ENCODE data around the gene SPC24. TPM values are rescaled to one million over a fixed set of nuclear protein-coding genes. Genes with fewer than 3 reads are reported as not detected.

Gene SPC24
- total and polyA plus RNA-seq, 9 of the 15 experiments (the other 6 are each of a cell fraction or from before 2014, with no cell fraction given) = 18.2 to 154 (median 60.9) TPM

- TF ChIP-seq FOS (IDR thresholded peaks at IDR 0.05; ENCODE audit: extremely low read depth, insufficient read length) (no peak), RNF2 (IDR thresholded peaks at IDR 0.05) (no peak), RBM17 (IDR thresholded peaks at IDR 0.05; ENCODE audit: borderline replicate concordance, low read depth, low read length) (no peak), POLR2AphosphoS5 (IDR thresholded peaks at IDR 0.05; ENCODE audit: control insufficient read depth, insufficient read depth, low read depth, low read length) (peak; percentile 34), ZNF766 (CRISPR knock-in tag; conservative IDR thresholded peaks at IDR 0.05) (no peak), NCOR1 (IDR thresholded peaks at IDR 0.05) (no peak), MCM5 (IDR thresholded peaks at IDR 0.05; ENCODE audit: low read depth) (no peak), CREB5 (CRISPR knock-in tag; IDR thresholded peaks at IDR 0.05) (no peak), RBM15 (IDR thresholded peaks at IDR 0.05; ENCODE audit: insufficient read depth, low read length) (no peak), JUN (IDR thresholded peaks at IDR 0.05; ENCODE audit: borderline replicate concordance, low read depth, low read length) (no peak), JUN (CRISPR knock-in tag; IDR thresholded peaks at IDR 0.05; ENCODE audit: borderline replicate concordance) (no peak), POU5F1 (IDR thresholded peaks at IDR 0.05; ENCODE audit: borderline replicate concordance, low read depth, low read length, partially characterized antibody) (no peak), SUPT5H (IDR thresholded peaks at IDR 0.05) (peak; percentile 62), CREM (IDR thresholded peaks at IDR 0.05; ENCODE audit: low read depth) (no peak), PCBP1 (IDR thresholded peaks at IDR 0.05; ENCODE audit: low read depth, low read length, poor library complexity, severe bottlenecking) (no peak), TAF7 (tag; IDR thresholded peaks at IDR 0.05) (no peak), HOXB6 (CRISPR knock-in tag; IDR thresholded peaks at IDR 0.05; ENCODE audit: borderline replicate concordance) (no peak), XRCC4 (IDR thresholded peaks at IDR 0.05; ENCODE audit: extremely low read depth, insufficient read depth, insufficient read length) (no peak), ZNF282 (CRISPR knock-in tag; IDR thresholded peaks at IDR 0.05) (no peak), HDAC8 (tag; IDR thresholded peaks at IDR 0.05) (no peak), ZBTB8A (IDR thresholded peaks at IDR 0.05; ENCODE audit: partially characterized antibody) (no peak), PHB2 (IDR thresholded peaks at IDR 0.05; ENCODE audit: low read depth) (no peak), LCOR (CRISPR knock-in tag; IDR thresholded peaks at IDR 0.05) (no peak)
- TF ChIP-seq, protein P1, sequence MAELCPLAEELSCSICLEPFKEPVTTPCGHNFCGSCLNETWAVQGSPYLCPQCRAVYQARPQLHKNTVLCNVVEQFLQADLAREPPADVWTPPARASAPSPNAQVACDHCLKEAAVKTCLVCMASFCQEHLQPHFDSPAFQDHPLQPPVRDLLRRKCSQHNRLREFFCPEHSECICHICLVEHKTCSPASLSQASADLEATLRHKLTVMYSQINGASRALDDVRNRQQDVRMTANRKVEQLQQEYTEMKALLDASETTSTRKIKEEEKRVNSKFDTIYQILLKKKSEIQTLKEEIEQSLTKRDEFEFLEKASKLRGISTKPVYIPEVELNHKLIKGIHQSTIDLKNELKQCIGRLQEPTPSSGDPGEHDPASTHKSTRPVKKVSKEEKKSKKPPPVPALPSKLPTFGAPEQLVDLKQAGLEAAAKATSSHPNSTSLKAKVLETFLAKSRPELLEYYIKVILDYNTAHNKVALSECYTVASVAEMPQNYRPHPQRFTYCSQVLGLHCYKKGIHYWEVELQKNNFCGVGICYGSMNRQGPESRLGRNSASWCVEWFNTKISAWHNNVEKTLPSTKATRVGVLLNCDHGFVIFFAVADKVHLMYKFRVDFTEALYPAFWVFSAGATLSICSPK (IDR thresholded peaks at IDR 0.05; ENCODE audit: borderline replicate concordance) = no peak
Observed at GRCh38 chr19:11115042-11115441, 40.5 kb downstream of the SPC24 start (continued).
